Memory B cell (primary cell): ENCODE results near the gene CPAMD8.
A peak's percentile ranks its signal among the peaks of the same experiment; 100 is the strongest.
"Not testable (repeated sequence)": the region's sequence is repeated elsewhere in the genome, so short reads cannot be mapped to it uniquely, and the experiment has no call there.

Source experiments
- ATAC-seq: fragments of 150-1000 bp; cut with Tn5 transposase; 2 replicates; pipeline ENCODE4 v1.10.0; 2021; ENCODE audit warnings: low read depth, mild to moderate bottlenecking, moderate library complexity
- DNase-seq, 2 donors: peaks; one replicate each; pipeline ENCODE4 v3.0.0; 2022; ENCODE audit warnings: low spot score in 2 of 2
- H3K27ac Mint-ChIP-seq: one replicate; pipeline ENCODE4 v1.8.0; 2022; ENCODE audit warnings: mild to moderate bottlenecking, moderate library complexity, mixed read lengths
- H3K27me3 Mint-ChIP-seq: one replicate; pipeline ENCODE4 v1.8.0; 2022; ENCODE audit warnings: mixed read lengths
- H3K36me3 Mint-ChIP-seq: one replicate; pipeline ENCODE4 v1.8.0; 2022; ENCODE audit warnings: mild to moderate bottlenecking, mixed read lengths
- H3K4me1 Mint-ChIP-seq: one replicate; pipeline ENCODE4 v1.8.0; 2022; ENCODE audit warnings: mixed read lengths
- H3K4me3 Mint-ChIP-seq: one replicate; pipeline ENCODE4 v1.8.0; 2022; ENCODE audit warnings: mild to moderate bottlenecking, moderate library complexity, mixed read lengths
- H3K9me3 Mint-ChIP-seq: one replicate; pipeline ENCODE4 v1.8.0; 2022; ENCODE audit warnings: mixed read lengths

Gene CPAMD8

GRCh38 chr19:17025991-17026658, 485 bp downstream of the CPAMD8 start:
- DNase-seq (peak; percentile 35 to 36), ATAC-seq (peak; percentile 85)
- H3K4me1 Mint-ChIP-seq, result peaks cover 8% of the 10 kb centered on the region

GRCh38 chr19:17025361-17025760, 1.2 kb downstream of the CPAMD8 start:
- Mint-ChIP-seq H3K9me3 (peaks cover 10% of the 10 kb centered on the region), H3K27me3 (peaks cover 31% of the 10 kb centered on the region), H3K4me1 (peaks cover 8% of the 10 kb centered on the region), H3K36me3 (peaks cover 8% of the 10 kb centered on the region), H3K27ac (no peak overlapping the region), H3K4me3 (no peak overlapping the region)
- no peak for DNase-seq
- no peak for ATAC-seq

More at GRCh38 chr19:17025991-17026658, 485 bp downstream of the CPAMD8 start:
- Mint-ChIP-seq H3K27me3 (peaks cover 31% of the 10 kb centered on the region), H3K36me3 (peaks cover 8% of the 10 kb centered on the region), H3K27ac (no peak overlapping the region), H3K9me3 (peaks cover 10% of the 10 kb centered on the region), H3K4me3 (peak overlapping the region; percentile 76)

GRCh38 chr19:17024941-17025340, 1.7 kb downstream of the CPAMD8 start:
- not testable (repeated sequence) for H3K4me3 Mint-ChIP-seq, H3K9me3 Mint-ChIP-seq, H3K36me3 Mint-ChIP-seq, H3K4me1 Mint-ChIP-seq, H3K27ac Mint-ChIP-seq, DNase-seq, ATAC-seq
- peaks cover 31% of the 10 kb centered on the region for H3K27me3 Mint-ChIP-seq

GRCh38 chr19:17023805-17024204, 2.8 kb downstream of the CPAMD8 start:
- no peak for ATAC-seq
- Mint-ChIP-seq H3K27ac (no peak overlapping the region), H3K9me3 (peaks cover 10% of the 10 kb centered on the region), H3K36me3 (peaks cover 6% of the 10 kb centered on the region), H3K4me1 (peaks cover 8% of the 10 kb centered on the region), H3K27me3 (peaks cover 27% of the 10 kb centered on the region), H3K4me3 (no peak overlapping the region)
- no peak for DNase-seq

GRCh38 chr19:17022738-17023137, 3.9 kb downstream of the CPAMD8 start:
- no peak overlapping the region for H3K4me3 Mint-ChIP-seq
- ATAC-seq, result no peak
- H3K27me3 Mint-ChIP-seq, result peaks cover 19% of the 10 kb centered on the region
- H3K9me3 Mint-ChIP-seq, result peaks cover 10% of the 10 kb centered on the region
- H3K36me3 Mint-ChIP-seq, result peaks cover 6% of the 10 kb centered on the region
- DNase-seq, result no peak
- H3K4me1 Mint-ChIP-seq, result peaks cover 8% of the 10 kb centered on the region
- no peak overlapping the region for H3K27ac Mint-ChIP-seq

- no peak for DNase-seq
- Mint-ChIP-seq H3K27me3 (peaks cover 14% of the 10 kb centered on the region), H3K9me3 (peaks cover 10% of the 10 kb centered on the region), H3K36me3 (peaks cover 6% of the 10 kb centered on the region), H3K4me1 (peaks cover 5% of the 10 kb centered on the region), H3K4me3 (no peak overlapping the region), H3K27ac (no peak overlapping the region)
- no peak for ATAC-seq
Observed at GRCh38 chr19:17021793-17022590, 4.6 kb downstream of the CPAMD8 start.

GRCh38 chr19:17021328-17021727, 5.3 kb downstream of the CPAMD8 start:
- Mint-ChIP-seq H3K4me3 (no peak overlapping the region), H3K9me3 (peaks cover 10% of the 10 kb centered on the region), H3K4me1 (peaks cover 5% of the 10 kb centered on the region), H3K27ac (no peak overlapping the region), H3K27me3 (peaks cover 16% of the 10 kb centered on the region), H3K36me3 (peaks cover 6% of the 10 kb centered on the region)
- no peak for DNase-seq
- no peak for ATAC-seq

GRCh38 chr19:17020823-17021222, 5.8 kb downstream of the CPAMD8 start:
- ATAC-seq (no peak), DNase-seq (no peak)
- Mint-ChIP-seq H3K27ac (no peak overlapping the region), H3K36me3 (peaks cover 6% of the 10 kb centered on the region), H3K27me3 (peaks cover 16% of the 10 kb centered on the region), H3K4me1 (peaks cover 1% of the 10 kb centered on the region), H3K4me3 (no peak overlapping the region), H3K9me3 (peaks cover 10% of the 10 kb centered on the region)

GRCh38 chr19:17020385-17020784, 6.2 kb downstream of the CPAMD8 start:
- Mint-ChIP-seq H3K27ac (no peak overlapping the region), H3K9me3 (peaks cover 10% of the 10 kb centered on the region), H3K4me1 (no peaks in the 10 kb centered on the region), H3K4me3 (no peak overlapping the region), H3K27me3 (peaks cover 19% of the 10 kb centered on the region), H3K36me3 (peaks cover 6% of the 10 kb centered on the region)
- DNase-seq, result no peak
- ATAC-seq, result no peak

- ATAC-seq, H3K27ac Mint-ChIP-seq, H3K9me3 Mint-ChIP-seq, H3K36me3 Mint-ChIP-seq, DNase-seq, H3K4me1 Mint-ChIP-seq, H3K4me3 Mint-ChIP-seq: not testable (repeated sequence)
- H3K27me3 Mint-ChIP-seq, result peaks cover 13% of the 10 kb centered on the region
Observed at GRCh38 chr19:17014212-17014861, 12.3 kb downstream of the CPAMD8 start.

- Mint-ChIP-seq H3K27me3 (peaks cover 18% of the 10 kb centered on the region), H3K27ac (no peak overlapping the region), H3K4me1 (no peaks in the 10 kb centered on the region), H3K9me3 (peaks cover 3% of the 10 kb centered on the region), H3K4me3 (no peak overlapping the region), H3K36me3 (peaks cover 2% of the 10 kb centered on the region)
- ATAC-seq (no peak), DNase-seq (no peak)
Observed at GRCh38 chr19:17011485-17011884, 15.1 kb downstream of the CPAMD8 start.

- H3K27ac Mint-ChIP-seq, result no peak overlapping the region
- ATAC-seq (no peak), DNase-seq (no peak)
- H3K36me3 Mint-ChIP-seq, result peaks cover 2% of the 10 kb centered on the region
- H3K27me3 Mint-ChIP-seq, result peaks cover 14% of the 10 kb centered on the region
- H3K4me1 Mint-ChIP-seq, result peaks cover 3% of the 10 kb centered on the region
- H3K9me3 Mint-ChIP-seq, result no peaks in the 10 kb centered on the region
- H3K4me3 Mint-ChIP-seq, result no peak overlapping the region
Observed at GRCh38 chr19:17006579-17006978, 20.0 kb downstream of the CPAMD8 start.

- H3K36me3 Mint-ChIP-seq, result peaks cover 2% of the 10 kb centered on the region
- peaks cover 17% of the 10 kb centered on the region for H3K27me3 Mint-ChIP-seq
- DNase-seq (no peak), ATAC-seq (no peak)
- no peaks in the 10 kb centered on the region for H3K9me3 Mint-ChIP-seq
- H3K4me1 Mint-ChIP-seq, result peaks cover 7% of the 10 kb centered on the region
- H3K27ac Mint-ChIP-seq, result no peak overlapping the region
- no peak overlapping the region for H3K4me3 Mint-ChIP-seq
Observed at GRCh38 chr19:17005000-17005399, 21.6 kb downstream of the CPAMD8 start.

- Mint-ChIP-seq H3K27ac (no peak overlapping the region), H3K27me3 (peaks cover 17% of the 10 kb centered on the region), H3K4me1 (peaks cover 7% of the 10 kb centered on the region), H3K4me3 (no peak overlapping the region), H3K9me3 (no peaks in the 10 kb centered on the region), H3K36me3 (no peaks in the 10 kb centered on the region)
- no peak for DNase-seq
- ATAC-seq, result no peak
Observed at GRCh38 chr19:17004386-17004785, 22.2 kb downstream of the CPAMD8 start.
